MM.1S (cell line): ENCODE measurements around the gene NLRP8.

ENCODE experiments used
- CTCF ChIP-seq: fragments of 300-600 bp; sonication (generic); IDR thresholded peaks from 2 replicates; pipeline ENCODE4 v1.5.1; 2016; ENCODE audit warnings: antibody characterized with exemption, low read length, mixed read lengths
- EZH2 ChIP-seq: fragments of 300-600 bp; sonication (generic); optimal IDR thresholded peaks from 2 replicates; pipeline ENCODE3; 2017; ENCODE audit warnings: low read depth, mild to moderate bottlenecking, antibody characterized with exemption, low read length, mixed read lengths
- EZH2phosphoT487 ChIP-seq: fragments of 300-600 bp; sonication (generic); IDR thresholded peaks from 2 replicates; pipeline ENCODE4 v1.6.1; 2018; ENCODE audit warnings: antibody characterized with exemption, low read length

GRCh38 chr19:55909801-55910200, 37.8 kb upstream of the NLRP8 start:
- no peak for TF ChIP-seq EZH2phosphoT487
- no peak for TF ChIP-seq CTCF
- TF ChIP-seq EZH2: no peak
